Astrocyte of the cerebellum (primary cell): ENCODE measurements around the gene EPO.
"Not testable (repeated sequence)": the region's sequence is repeated elsewhere in the genome, so short reads cannot be mapped to it uniquely, and the experiment has no call there.

Source experiments
- DNase-seq: peaks from one replicate; pipeline ENCODE4 v3.0.0-alpha.2; 2011; ENCODE audit warnings: low read depth
- H3K4me3 ChIP-seq: 2 replicates; pipeline ENCODE4 v1.5.1; 2011; ENCODE audit warnings: mild to moderate bottlenecking, low read depth, low read length, moderate library complexity
- CTCF ChIP-seq: IDR thresholded peaks from 2 replicates; pipeline ENCODE4 v1.5.1; 2012; ENCODE audit warnings: low read length, low read depth, moderate library complexity, mild to moderate bottlenecking; ENCODE audit errors: missing control alignments
- in situ Hi-C: cut with HindIII; loops from 2 replicates; pipeline ENCODE4 v1.10.0; 2017; ENCODE audit warnings: low sequenced_read_pairs

EPO gene

GRCh38 chr7:100719523-100720278, 567 bp upstream of the EPO start:
- in situ Hi-C loops = loop anchor here (10.0 kb wide), 1 partner anchor 115 kb away; no protein-coding TSS in a partner anchor
- DNase-seq = no peak
- peak; percentile 39 for TF ChIP-seq CTCF
- no peak overlapping the region for H3K4me3 ChIP-seq

- in situ Hi-C loops = no loop called here
- DNase-seq = no peak
- H3K4me3 ChIP-seq = no peak overlapping the region
- TF ChIP-seq CTCF = no peak
Measured at GRCh38 chr7:100720671-100721504, 620 bp downstream of the EPO start.

- H3K4me3 ChIP-seq = no peak overlapping the region
- in situ Hi-C loops = no loop called here
- no peak for TF ChIP-seq CTCF
- no peak for DNase-seq
Measured at GRCh38 chr7:100721505-100721812, 1.2 kb downstream of the EPO start.

- in situ Hi-C loops = no loop called here
- H3K4me3 ChIP-seq = no peak overlapping the region
- no peak for TF ChIP-seq CTCF
- no peak for DNase-seq
Measured at GRCh38 chr7:100722480-100723212, 2.4 kb downstream of the EPO start.

- no peak for TF ChIP-seq CTCF
- no peak for DNase-seq
- in situ Hi-C loops = no loop called here
- no peak overlapping the region for H3K4me3 ChIP-seq
Measured at GRCh38 chr7:100723732-100724275, 3.5 kb downstream of the EPO start.

GRCh38 chr7:100724364-100724763, 4.1 kb downstream of the EPO start:
- DNase-seq, in situ Hi-C loops, H3K4me3 ChIP-seq: not testable (repeated sequence)
